GM23248 (cell line): ENCODE results near the gene PLPP7.

Experiments
- EZH2 ChIP-seq: fragments of 200-600 bp; sonication (generic); IDR thresholded peaks from 2 replicates; pipeline ENCODE4 v1.6.1; 2018; ENCODE audit warnings: antibody characterized with exemption, mild to moderate bottlenecking; ENCODE audit not compliant: insufficient read depth, poor library complexity, severe bottlenecking
- EZH2phosphoT487 ChIP-seq: fragments of 200-600 bp; sonication (generic); IDR thresholded peaks from 2 replicates; pipeline ENCODE4 v1.6.1; 2018; ENCODE audit warnings: antibody characterized with exemption, moderate library complexity, mild to moderate bottlenecking, low read depth; ENCODE audit not compliant: insufficient read depth

DNA sequence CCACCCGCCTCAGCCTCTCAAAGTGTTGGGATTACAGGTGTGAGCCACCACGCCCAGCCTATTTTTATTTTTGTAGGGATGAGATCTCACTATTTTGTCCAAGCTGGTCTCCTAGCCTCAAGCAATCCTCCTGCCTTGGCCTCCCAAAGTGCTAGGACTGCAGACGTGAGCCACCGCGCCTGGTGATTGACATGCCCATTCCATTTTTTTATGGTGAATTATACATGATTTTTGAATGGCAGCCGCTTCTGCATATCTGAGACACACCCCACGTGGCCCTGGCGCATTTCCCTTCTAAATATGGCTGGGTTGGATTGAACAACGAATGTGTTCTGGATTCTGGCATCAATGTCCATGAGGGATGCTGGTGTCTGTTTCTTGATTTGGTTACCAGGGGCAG is 22.7 kb downstream of the PLPP7 start:
- TF ChIP-seq EZH2 (no peak), EZH2phosphoT487 (no peak)
